ENCODE measurements around the gene KRTAP1-4. TPM values are rescaled to one million over a fixed set of nuclear protein-coding genes. Genes with fewer than 3 reads are reported as not detected.

KRTAP1-4 gene
- total RNA-seq, 1 experiment from 2014 or later, result not detected

GRCh38 chr17:40993084-40993483 lies 36.9 kb downstream of the KRTAP1-4 start:
- no TSS peak for BruUV-seq (replicated peaks)
- CTCF ChIA-PET, result no interaction called here
- TF ChIP-seq EZH2 (IDR thresholded peaks at IDR 0.05; ENCODE audit: low read depth) (no peak), CTCF (conservative IDR thresholded peaks at IDR 0.05) (no peak)
- intact Hi-C loops (cut with micrococcal nuclease; ENCODE audit: unreplicated experiment), result no loop called here
- no peak overlapping the region for H3K4me3 ChIP-seq
- no peak for DNase-seq
- no peak overlapping the region for H3K4me2 ChIP-seq
- H3K9me2 ChIP-seq (ENCODE audit: insufficient read depth), result 0 out of 2 replicates have a peak, but pooled peaks cover 3% of the 10 kb centered on the region
- no peaks in the 10 kb centered on the region for H4K20me1 ChIP-seq (ENCODE audit: insufficient read depth)
- POLR2A ChIA-PET (ENCODE audit: unreplicated experiment), result no interaction called here
- H3K4me1 ChIP-seq (replicated peaks; ENCODE audit: insufficient read depth), result no peaks in the 10 kb centered on the region
- H3K27me3 ChIP-seq (ENCODE audit: insufficient read depth, low read depth), result no peaks in the 10 kb centered on the region
- H3F3A ChIP-seq (ENCODE audit: insufficient read depth, low read depth), result no peaks in the 10 kb centered on the region
- H2AFZ ChIP-seq, result no peak overlapping the region
- no peaks in the 10 kb centered on the region for H3K79me2 ChIP-seq (ENCODE audit: low read depth)
- no peak overlapping the region for H3K27ac ChIP-seq
- H3K36me3 ChIP-seq (ENCODE audit: low read depth), result no peaks in the 10 kb centered on the region
- H3K9me3 ChIP-seq (ENCODE audit: insufficient read depth, low read depth), result no peaks in the 10 kb centered on the region; the same call in 1 of the 2 replicates

- ChIA-PET CTCF (no interaction called here), POLR2A (ENCODE audit: unreplicated experiment) (no interaction called here)
- H3F3A ChIP-seq (ENCODE audit: insufficient read depth, low read depth), result no peaks in the 10 kb centered on the region
- no peaks in the 10 kb centered on the region for H3K79me2 ChIP-seq (ENCODE audit: low read depth)
- H3K27ac ChIP-seq, result no peak overlapping the region
- no peaks in the 10 kb centered on the region for H3K4me1 ChIP-seq (replicated peaks; ENCODE audit: insufficient read depth)
- H3K4me3 ChIP-seq, result no peak overlapping the region
- no peaks in the 10 kb centered on the region for H3K27me3 ChIP-seq (ENCODE audit: insufficient read depth, low read depth)
- H2AFZ ChIP-seq, result no peak overlapping the region
- no peak for DNase-seq
- BruUV-seq (replicated peaks), result no TSS peak
- H3K36me3 ChIP-seq (ENCODE audit: low read depth), result no peaks in the 10 kb centered on the region
- H3K9me3 ChIP-seq (ENCODE audit: insufficient read depth, low read depth), result no peaks in the 10 kb centered on the region; the same call in 1 of the 2 replicates
- no peak overlapping the region for H3K4me2 ChIP-seq
- intact Hi-C loops (cut with micrococcal nuclease; ENCODE audit: unreplicated experiment), result no loop called here
- 0 out of 2 replicates have a peak, but pooled peaks cover 3% of the 10 kb centered on the region for H3K9me2 ChIP-seq (ENCODE audit: insufficient read depth)
- no peak for TF ChIP-seq CTCF (conservative IDR thresholded peaks at IDR 0.05)
- TF ChIP-seq EZH2 (IDR thresholded peaks at IDR 0.05; ENCODE audit: low read depth), result no peak
- no peaks in the 10 kb centered on the region for H4K20me1 ChIP-seq (ENCODE audit: insufficient read depth)
Observed at GRCh38 chr17:40992666-40993065, 37.3 kb downstream of the KRTAP1-4 start.

- ChIA-PET POLR2A (ENCODE audit: unreplicated experiment) (no interaction called here), CTCF (interaction anchor here (0.6 kb wide), 1 partner anchor 371 kb away, joined by 4 read pairs; no protein-coding TSS in a partner anchor)
- no peaks in the 10 kb centered on the region for H3K27me3 ChIP-seq (ENCODE audit: insufficient read depth, low read depth)
- intact Hi-C loops (cut with micrococcal nuclease; ENCODE audit: unreplicated experiment), result no loop called here
- H3K9me2 ChIP-seq (ENCODE audit: insufficient read depth), result 0 out of 2 replicates have a peak, but pooled peaks cover 3% of the 10 kb centered on the region
- H3K4me2 ChIP-seq, result no peak overlapping the region
- BruUV-seq (replicated peaks), result no TSS peak
- no peak overlapping the region for H2AFZ ChIP-seq
- H3K27ac ChIP-seq, result no peak overlapping the region
- H3K4me1 ChIP-seq (replicated peaks; ENCODE audit: insufficient read depth), result no peaks in the 10 kb centered on the region
- TF ChIP-seq EZH2 (IDR thresholded peaks at IDR 0.05; ENCODE audit: low read depth) (no peak), CTCF (conservative IDR thresholded peaks at IDR 0.05) (no peak)
- H4K20me1 ChIP-seq (ENCODE audit: insufficient read depth), result no peaks in the 10 kb centered on the region
- H3K9me3 ChIP-seq (ENCODE audit: insufficient read depth, low read depth), result no peaks in the 10 kb centered on the region; the same call in 1 of the 2 replicates
- H3K4me3 ChIP-seq, result no peak overlapping the region
- no peaks in the 10 kb centered on the region for H3K79me2 ChIP-seq (ENCODE audit: low read depth)
- no peaks in the 10 kb centered on the region for H3F3A ChIP-seq (ENCODE audit: insufficient read depth, low read depth)
- DNase-seq, result no peak
- H3K36me3 ChIP-seq (ENCODE audit: low read depth), result no peaks in the 10 kb centered on the region
Observed at GRCh38 chr17:40986920-40987319, 43.1 kb downstream of the KRTAP1-4 start.
